Stimulated activated naive B cell treated with anti-CD40 and anti-IgM and Interleukin-4, amounts not matched to agents 10 μg/mL and 1 μg/mL and 100 μg/mL, for 72 hours (primary cell): ENCODE data around the gene PER1.
A peak's percentile ranks its signal among the peaks of the same experiment; 100 is the strongest.
"Not testable (repeated sequence)": the region's sequence is repeated elsewhere in the genome, so short reads cannot be mapped to it uniquely, and the experiment has no call there.

Source experiments
- ATAC-seq, 2 donors: fragments of 150-1000 bp; cut with Tn5 transposase; replicated peaks; 2 replicates each; pipeline ENCODE4 v1.10.0; 2021; ENCODE audit warnings: moderate library complexity in 1 of 2
- DNase-seq: peaks from one replicate; pipeline ENCODE4 v3.0.0; 2021
- H3K27ac Mint-ChIP-seq: one replicate; pipeline ENCODE4 v1.8.0; 2022; ENCODE audit warnings: mild to moderate bottlenecking, mixed read lengths
- H3K27me3 Mint-ChIP-seq, 2 donors: one replicate each; pipeline ENCODE4 v1.8.0; 2022; ENCODE audit warnings: mixed read lengths in 2 of 2
- H3K36me3 Mint-ChIP-seq, 2 donors: one replicate each; pipeline ENCODE4 v1.8.0; 2022; ENCODE audit warnings: mixed read lengths in 2 of 2, mild to moderate bottlenecking in 1 of 2
- H3K4me1 Mint-ChIP-seq, 2 donors: one replicate each; pipeline ENCODE4 v1.8.0; 2022; ENCODE audit warnings: mixed read lengths in 2 of 2, mild to moderate bottlenecking in 1 of 2
- H3K4me3 Mint-ChIP-seq, 2 donors: one replicate each; pipeline ENCODE4 v1.8.0; 2022; ENCODE audit warnings: mild to moderate bottlenecking in 2 of 2, mixed read lengths in 2 of 2, moderate library complexity in 1 of 2
- H3K9me3 Mint-ChIP-seq, 2 donors: one replicate each; pipeline ENCODE4 v1.8.0; 2022; ENCODE audit warnings: mixed read lengths in 2 of 2, mild to moderate bottlenecking in 1 of 2

PER1 gene

DNA sequence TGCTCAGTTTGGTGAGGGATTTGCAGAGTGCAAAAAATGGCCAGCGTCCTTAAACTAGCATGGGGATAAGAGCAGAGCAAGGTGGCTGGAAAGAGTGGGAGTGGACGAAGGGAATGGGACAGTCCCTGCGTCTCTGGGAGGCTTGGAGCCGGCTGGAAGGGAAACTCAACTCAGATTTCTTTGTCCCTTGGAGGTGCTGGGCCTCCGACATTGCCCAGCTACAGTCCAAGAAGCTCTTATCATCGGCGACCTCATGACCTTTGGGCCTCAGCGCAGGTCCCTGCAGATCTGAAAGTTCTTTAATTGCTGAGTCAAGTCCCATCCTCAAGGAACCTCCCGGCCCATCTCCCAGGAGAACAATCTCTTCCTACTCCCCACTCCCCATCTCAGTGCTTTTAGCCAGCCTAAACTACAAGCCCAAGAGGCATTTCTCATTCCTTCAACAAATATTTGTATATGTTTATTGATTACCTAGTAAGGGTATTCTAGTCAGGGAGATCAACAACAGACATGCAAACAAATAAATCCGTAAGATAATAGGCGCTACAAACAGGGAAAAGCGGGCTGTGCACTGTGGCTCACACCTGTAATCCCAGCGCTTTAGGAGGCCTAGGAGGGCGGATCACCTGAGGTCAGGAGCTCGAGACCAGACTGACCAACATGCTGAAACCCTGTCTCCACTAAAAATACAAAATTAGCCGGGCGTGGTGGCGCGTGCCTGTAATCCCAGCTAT, 25.0 kb upstream of the PER1 start:
- Mint-ChIP-seq H3K36me3 (peaks cover 0 to 3% of the 10 kb centered on the region in 2 donors), H3K9me3 (no peaks in the 10 kb centered on the region), H3K27me3 (no peaks in the 10 kb centered on the region), H3K27ac (peak overlapping the region; percentile 92), H3K4me1 (peaks cover 31 to 50% of the 10 kb centered on the region in 2 donors), H3K4me3 (peak overlapping the region; percentile 85 to 93)
- no peak for DNase-seq
- no peak for ATAC-seq

DNA sequence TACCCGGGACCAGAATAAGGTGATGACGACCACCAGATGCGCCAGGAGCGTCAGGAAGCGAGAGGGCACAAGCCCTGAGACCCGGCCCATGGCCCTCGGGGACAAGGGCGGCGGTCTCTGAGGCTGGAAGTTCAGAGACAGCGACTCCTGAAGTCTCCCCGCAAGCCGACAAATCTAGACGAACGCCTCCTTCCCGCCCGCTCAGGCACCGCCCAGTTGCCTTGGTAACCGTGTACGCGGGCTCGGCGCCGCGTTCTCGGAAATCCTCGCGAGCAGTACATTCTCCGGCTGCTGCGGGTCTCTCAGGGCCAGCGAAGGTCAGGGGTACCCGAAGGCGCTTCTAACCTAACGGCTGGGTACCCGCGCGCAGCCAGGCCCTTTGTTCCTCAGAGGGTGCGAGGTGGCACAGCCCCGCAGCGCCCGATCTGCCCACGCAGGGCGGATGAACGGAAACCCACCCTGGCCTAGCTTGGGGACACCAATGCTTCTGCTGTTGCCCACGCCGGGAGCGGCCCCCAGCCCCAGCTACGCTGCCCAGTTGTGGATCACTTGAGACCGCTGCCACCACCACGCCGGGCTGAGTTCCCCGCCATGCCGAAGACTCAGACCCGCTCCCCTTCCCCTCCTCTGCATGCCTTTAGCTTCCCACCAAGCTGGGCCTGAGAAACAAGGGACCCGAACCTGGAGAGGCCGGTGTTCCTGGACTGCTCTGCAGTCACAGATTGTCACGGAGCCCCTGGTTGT, 24.2 kb upstream of the PER1 start, which contains the start of gene TMEM107:
Gene TMEM107 (minus strand): TSS at position 184 of the 744 bp plus-strand sequence. CDS start 94 bp downstream, at position 90.
- no peaks in the 10 kb centered on the region for H3K27me3 Mint-ChIP-seq
- H3K4me3 Mint-ChIP-seq, result peak within 1 kb of the TSS; percentile 85 to 93
- peaks cover 29 to 49% of the 10 kb centered on the region in 2 donors for H3K4me1 Mint-ChIP-seq
- DNase-seq (peak; percentile 82), ATAC-seq (peak; percentile 47 to 63)
- no peaks in the 10 kb centered on the region for H3K9me3 Mint-ChIP-seq
- H3K27ac Mint-ChIP-seq, result peak within 1 kb of the TSS; percentile 92
- peaks cover 0 to 3% of the 10 kb centered on the region in 2 donors for H3K36me3 Mint-ChIP-seq

DNA sequence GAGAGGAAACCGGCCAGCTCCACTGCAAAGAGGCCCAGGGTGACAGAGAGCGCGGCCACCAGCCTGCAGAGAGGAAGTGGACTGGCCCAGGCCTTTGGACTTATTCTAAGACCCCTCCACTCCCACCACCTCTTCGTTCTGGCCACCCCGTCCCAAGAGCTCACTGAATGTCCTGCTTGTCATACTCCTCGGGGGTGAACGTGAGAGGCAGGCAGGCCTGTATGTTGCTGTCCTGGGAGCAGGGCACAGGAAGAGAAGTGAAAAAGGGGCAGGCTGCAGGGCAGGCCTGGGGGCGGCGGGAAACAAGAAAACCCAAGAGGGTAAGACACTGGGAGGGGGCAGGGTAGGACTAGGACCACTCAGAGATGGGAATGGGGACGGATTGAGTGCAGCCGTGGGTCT, 23.6 kb upstream of the PER1 start:
- H3K4me3 Mint-ChIP-seq, result peak overlapping the region; percentile 85 to 93
- peak overlapping the region; percentile 92 for H3K27ac Mint-ChIP-seq
- DNase-seq, result no peak
- peak; percentile 7 to 18 for ATAC-seq
- H3K9me3 Mint-ChIP-seq, result no peaks in the 10 kb centered on the region
- peaks cover 0 to 3% of the 10 kb centered on the region in 2 donors for H3K36me3 Mint-ChIP-seq
- no peaks in the 10 kb centered on the region for H3K27me3 Mint-ChIP-seq
- peaks cover 29 to 45% of the 10 kb centered on the region in 2 donors for H3K4me1 Mint-ChIP-seq

DNA sequence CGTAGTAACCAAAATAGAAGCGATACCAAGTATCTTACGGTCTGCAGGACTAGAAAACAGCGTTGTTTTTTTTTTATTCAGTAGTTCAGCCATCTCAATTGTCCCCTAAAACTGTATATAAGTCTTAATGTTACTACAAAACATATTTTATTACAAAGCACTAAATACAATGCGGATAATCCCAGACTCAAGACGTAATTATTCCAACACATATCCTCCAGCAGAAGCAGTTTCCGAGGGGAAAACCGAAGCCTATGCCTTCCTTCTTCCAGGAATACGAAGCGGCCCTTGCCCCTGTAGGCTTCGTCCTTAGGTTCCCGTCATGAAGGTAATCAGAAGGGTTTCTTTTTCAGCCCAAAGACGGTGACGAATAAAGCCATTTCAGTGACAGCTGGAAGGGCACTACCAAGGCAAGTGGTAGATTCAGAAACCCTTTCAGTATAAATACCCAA, 21.7 kb upstream of the PER1 start:
- DNase-seq, result no peak
- Mint-ChIP-seq H3K27ac (peak overlapping the region; percentile 100), H3K9me3 (no peaks in the 10 kb centered on the region), H3K4me1 (peaks cover 29 to 45% of the 10 kb centered on the region in 2 donors), H3K36me3 (peaks cover 0 to 3% of the 10 kb centered on the region in 2 donors), H3K4me3 (peak overlapping the region; percentile 82 to 93), H3K27me3 (no peaks in the 10 kb centered on the region)
- no peak for ATAC-seq

DNA sequence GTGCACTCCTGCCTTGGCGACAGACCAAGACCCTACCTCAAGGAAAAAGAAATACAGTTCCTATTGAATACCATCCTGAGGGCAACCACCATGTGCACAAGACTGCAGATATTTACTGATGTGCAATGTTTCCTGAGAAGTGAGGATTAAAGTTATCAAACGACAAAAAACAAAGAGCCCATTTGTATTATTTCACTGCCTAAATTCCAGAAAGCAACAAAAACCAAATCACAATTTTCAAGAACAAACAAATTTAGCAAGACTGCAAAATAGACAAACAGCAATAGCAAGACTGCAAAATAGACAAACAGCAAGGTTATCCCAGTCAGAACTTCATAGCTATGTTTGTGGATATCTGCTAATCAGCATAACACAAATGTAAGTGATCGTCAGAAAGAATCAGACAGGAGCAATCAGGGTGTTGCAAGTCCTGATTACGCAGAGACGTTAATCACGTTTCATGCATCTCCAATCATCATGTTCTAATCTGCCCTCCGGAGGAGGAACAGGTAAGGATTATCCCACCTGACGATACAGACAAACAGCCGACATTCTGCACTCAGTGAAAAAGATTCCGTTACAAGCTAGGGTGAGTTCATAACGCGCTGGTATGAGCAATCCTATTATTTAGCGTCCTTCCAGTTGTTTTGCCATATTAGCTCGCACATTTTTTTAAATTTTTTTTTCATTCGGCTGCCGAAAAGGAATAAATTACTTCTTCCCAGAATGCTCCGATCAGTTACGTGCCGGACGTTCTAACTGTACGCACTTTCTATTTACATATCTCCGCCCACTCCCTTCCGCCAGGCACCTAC, 21.1 kb upstream of the PER1 start:
- peak; percentile 84 to 85 for ATAC-seq
- DNase-seq, result peak; percentile 79
- Mint-ChIP-seq H3K4me3 (peak overlapping the region; percentile 82 to 93), H3K9me3 (no peaks in the 10 kb centered on the region), H3K4me1 (peaks cover 29 to 45% of the 10 kb centered on the region in 2 donors), H3K27me3 (no peaks in the 10 kb centered on the region), H3K36me3 (peaks cover 0 to 3% of the 10 kb centered on the region in 2 donors), H3K27ac (peak overlapping the region; percentile 100)

DNA sequence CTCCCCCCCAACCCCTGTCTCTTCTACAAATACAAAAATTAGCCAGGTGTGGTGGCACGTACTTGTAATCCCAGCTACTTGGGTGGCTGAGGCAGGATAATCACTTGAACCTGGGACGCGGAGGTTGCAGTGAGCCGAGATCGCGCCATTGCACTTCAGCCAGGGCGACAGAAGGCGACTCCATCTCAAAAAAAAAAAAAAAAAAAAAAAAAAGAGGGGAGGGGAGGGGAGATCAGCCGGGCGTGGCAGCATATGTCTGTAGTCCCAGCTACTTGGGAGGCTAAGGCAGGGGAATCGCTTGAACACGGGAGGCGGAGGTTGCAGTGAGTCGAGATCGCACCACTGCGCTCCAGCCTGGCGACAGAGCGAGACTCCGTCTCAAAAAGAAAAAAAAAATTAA, 18.0 kb upstream of the PER1 start:
- H3K4me3 Mint-ChIP-seq, H3K36me3 Mint-ChIP-seq, H3K27ac Mint-ChIP-seq, ATAC-seq, H3K9me3 Mint-ChIP-seq, DNase-seq, H3K27me3 Mint-ChIP-seq: not testable (repeated sequence)
- peaks cover 14 to 24% of the 10 kb centered on the region in 2 donors for H3K4me1 Mint-ChIP-seq

- no peaks in the 10 kb centered on the region for H3K9me3 Mint-ChIP-seq
- ATAC-seq (no peak), DNase-seq (no peak)
- H3K4me3 Mint-ChIP-seq, result no peak overlapping the region
- H3K27ac Mint-ChIP-seq, result no peak overlapping the region
- no peaks in the 10 kb centered on the region for H3K27me3 Mint-ChIP-seq
- H3K4me1 Mint-ChIP-seq, result peaks cover 16 to 27% of the 10 kb centered on the region in 2 donors
- peaks cover 4% of the 10 kb centered on the region in 2 donors for H3K36me3 Mint-ChIP-seq
Measured at GRCh38 chr17:8167526-8167925, 15.3 kb upstream of the PER1 start.

GRCh38 chr17:8166731-8167130, 14.5 kb upstream of the PER1 start:
- no peak overlapping the region for H3K4me3 Mint-ChIP-seq
- peaks cover 19 to 32% of the 10 kb centered on the region in 2 donors for H3K4me1 Mint-ChIP-seq
- no peaks in the 10 kb centered on the region for H3K27me3 Mint-ChIP-seq
- no peak for DNase-seq
- H3K36me3 Mint-ChIP-seq, result peaks cover 4% of the 10 kb centered on the region in 2 donors
- no peak overlapping the region for H3K27ac Mint-ChIP-seq
- no peak for ATAC-seq
- H3K9me3 Mint-ChIP-seq, result no peaks in the 10 kb centered on the region

DNA sequence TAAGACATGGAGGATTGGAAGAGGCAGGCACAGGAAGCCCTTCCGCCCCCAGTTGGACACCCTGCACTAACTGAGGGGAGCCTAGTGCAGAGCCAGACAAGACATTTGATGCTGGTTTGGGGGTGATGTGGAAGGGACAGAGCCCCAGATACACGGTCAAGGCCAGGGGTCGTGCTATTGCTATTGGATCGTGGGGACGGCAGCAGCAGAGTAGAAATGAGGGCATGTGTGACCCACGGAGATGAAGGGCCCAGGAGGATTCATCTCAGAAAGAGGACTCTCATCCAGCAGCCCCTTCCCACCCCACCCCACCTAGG, 12.6 kb upstream of the PER1 start:
- H3K4me3 Mint-ChIP-seq, result no peak overlapping the region
- DNase-seq (no peak), ATAC-seq (no peak)
- H3K36me3 Mint-ChIP-seq, result peaks cover 9 to 20% of the 10 kb centered on the region in 2 donors
- peaks cover 37 to 47% of the 10 kb centered on the region in 2 donors for H3K4me1 Mint-ChIP-seq
- H3K27ac Mint-ChIP-seq, result peak overlapping the region; percentile 31
- H3K27me3 Mint-ChIP-seq, result no peaks in the 10 kb centered on the region
- H3K9me3 Mint-ChIP-seq, result no peaks in the 10 kb centered on the region

DNA sequence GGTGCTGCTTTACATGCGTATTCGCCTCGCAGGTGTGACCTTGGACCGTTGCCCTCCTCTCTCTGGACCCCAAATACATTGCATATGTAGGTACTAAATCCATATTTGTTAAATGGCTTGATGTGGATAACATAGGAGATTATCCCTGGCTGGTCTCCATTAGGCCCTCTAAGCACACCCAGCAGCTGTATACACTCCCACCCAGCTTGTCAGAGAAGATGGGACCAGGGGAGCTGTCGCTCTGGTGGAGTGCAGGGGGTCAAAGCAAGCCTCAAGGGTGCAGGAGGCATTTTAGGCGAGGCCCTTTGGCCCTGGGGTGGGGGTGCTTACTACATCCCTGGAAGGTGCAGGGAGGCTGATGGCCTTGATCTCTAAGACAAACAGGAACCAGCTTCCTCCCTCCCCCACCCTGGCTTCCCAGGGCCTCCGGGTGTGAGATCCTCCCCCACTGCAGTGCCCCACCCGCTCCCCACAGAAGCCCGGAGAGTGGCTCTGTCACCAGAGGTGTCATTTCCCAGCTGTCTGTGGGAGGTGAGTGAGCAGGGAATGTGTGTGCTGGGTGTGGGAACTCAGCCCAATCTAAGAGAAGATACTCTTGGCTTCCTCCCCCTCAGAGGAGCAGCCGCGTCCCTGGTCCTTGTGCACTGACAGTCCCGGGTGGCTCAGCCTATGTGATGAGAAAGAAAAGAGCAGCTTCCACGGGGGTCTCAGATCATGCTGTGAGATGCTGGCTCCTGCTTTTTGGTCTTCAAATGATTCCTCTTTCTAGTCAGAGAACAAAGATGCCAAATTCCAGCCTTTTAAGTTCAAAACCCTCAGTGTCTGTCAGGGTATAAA, 12.0 kb upstream of the PER1 start:
- peak; percentile 21 to 22 for ATAC-seq
- DNase-seq, result no peak
- H3K4me1 Mint-ChIP-seq, result peaks cover 41 to 52% of the 10 kb centered on the region in 2 donors
- no peaks in the 10 kb centered on the region for H3K9me3 Mint-ChIP-seq
- peak overlapping the region; percentile 94 to 95 for H3K4me3 Mint-ChIP-seq
- no peaks in the 10 kb centered on the region for H3K27me3 Mint-ChIP-seq
- peaks cover 11 to 24% of the 10 kb centered on the region in 2 donors for H3K36me3 Mint-ChIP-seq
- H3K27ac Mint-ChIP-seq, result peak overlapping the region; percentile 73

- Mint-ChIP-seq H3K4me3 (peak overlapping the region; percentile 94 to 95), H3K27ac (peak overlapping the region; percentile 98), H3K9me3 (no peaks in the 10 kb centered on the region), H3K27me3 (no peaks in the 10 kb centered on the region), H3K36me3 (peaks cover 13 to 28% of the 10 kb centered on the region in 2 donors), H3K4me1 (peaks cover 46 to 59% of the 10 kb centered on the region in 2 donors)
- ATAC-seq, result peak; percentile 14 to 33
- DNase-seq, result no peak
Measured at GRCh38 chr17:8162997-8163977, 11.1 kb upstream of the PER1 start.

DNA sequence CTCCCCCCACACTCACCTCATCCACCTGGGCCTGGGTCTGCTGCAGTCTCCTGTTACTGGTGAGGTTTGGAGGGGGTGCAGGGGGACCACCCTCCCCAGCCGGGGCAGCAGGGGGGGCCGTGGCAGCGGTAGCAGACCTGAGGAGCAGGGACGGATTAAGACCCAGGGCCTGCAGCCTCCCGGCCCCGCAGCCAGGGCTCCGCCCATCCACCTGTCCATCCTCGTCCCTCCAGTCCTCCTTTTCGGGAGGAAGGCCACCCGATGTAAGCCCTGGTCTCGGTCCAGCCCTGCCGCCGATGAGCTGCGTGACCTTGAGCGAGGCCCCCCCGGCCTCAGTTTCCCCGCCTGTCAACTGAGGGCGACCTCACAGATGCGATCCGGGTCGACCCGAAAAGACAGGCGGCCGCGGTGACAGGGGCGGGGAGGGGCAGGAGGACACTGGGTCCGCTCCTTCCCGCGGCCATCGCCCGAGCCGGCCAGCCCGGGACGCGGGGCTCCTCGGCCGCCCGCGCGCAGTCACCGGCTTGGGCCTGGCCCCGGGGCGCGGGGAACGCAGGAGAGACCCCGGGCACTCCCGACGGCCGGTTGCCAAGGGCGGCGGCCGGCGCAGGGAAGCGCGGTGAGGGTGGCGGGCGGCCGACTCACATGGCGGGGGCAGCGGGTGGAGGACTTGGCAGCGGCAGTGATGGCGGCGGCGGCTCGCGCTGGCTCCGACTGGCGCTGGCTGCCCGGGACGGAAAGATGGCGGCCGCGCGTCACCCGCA, 10.2 kb upstream of the PER1 start, which contains the start of gene VAMP2:
Gene VAMP2 (minus strand): TSS at position 716 of the 764 bp plus-strand sequence. CDS start 69 bp downstream, at position 647.
- no peaks in the 10 kb centered on the region for H3K9me3 Mint-ChIP-seq
- peak within 1 kb of the TSS; percentile 98 for H3K27ac Mint-ChIP-seq
- peaks cover 13 to 28% of the 10 kb centered on the region in 2 donors for H3K36me3 Mint-ChIP-seq
- peak; percentile 68 for DNase-seq
- peak within 1 kb of the TSS; percentile 94 to 95 for H3K4me3 Mint-ChIP-seq
- peaks cover 46 to 61% of the 10 kb centered on the region in 2 donors for H3K4me1 Mint-ChIP-seq
- ATAC-seq, result peak; percentile 73 to 79
- no peaks in the 10 kb centered on the region for H3K27me3 Mint-ChIP-seq
